ENCODE measurements around the gene HAUS1. TPM values are rescaled to one million over a fixed set of nuclear protein-coding genes. Genes with fewer than 3 reads are reported as not detected.

HAUS1 gene, protein sequence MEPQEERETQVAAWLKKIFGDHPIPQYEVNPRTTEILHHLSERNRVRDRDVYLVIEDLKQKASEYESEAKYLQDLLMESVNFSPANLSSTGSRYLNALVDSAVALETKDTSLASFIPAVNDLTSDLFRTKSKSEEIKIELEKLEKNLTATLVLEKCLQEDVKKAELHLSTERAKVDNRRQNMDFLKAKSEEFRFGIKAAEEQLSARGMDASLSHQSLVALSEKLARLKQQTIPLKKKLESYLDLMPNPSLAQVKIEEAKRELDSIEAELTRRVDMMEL
- 31.4 and 43.9 TPM in 2 replicates for total RNA-seq

DNA sequence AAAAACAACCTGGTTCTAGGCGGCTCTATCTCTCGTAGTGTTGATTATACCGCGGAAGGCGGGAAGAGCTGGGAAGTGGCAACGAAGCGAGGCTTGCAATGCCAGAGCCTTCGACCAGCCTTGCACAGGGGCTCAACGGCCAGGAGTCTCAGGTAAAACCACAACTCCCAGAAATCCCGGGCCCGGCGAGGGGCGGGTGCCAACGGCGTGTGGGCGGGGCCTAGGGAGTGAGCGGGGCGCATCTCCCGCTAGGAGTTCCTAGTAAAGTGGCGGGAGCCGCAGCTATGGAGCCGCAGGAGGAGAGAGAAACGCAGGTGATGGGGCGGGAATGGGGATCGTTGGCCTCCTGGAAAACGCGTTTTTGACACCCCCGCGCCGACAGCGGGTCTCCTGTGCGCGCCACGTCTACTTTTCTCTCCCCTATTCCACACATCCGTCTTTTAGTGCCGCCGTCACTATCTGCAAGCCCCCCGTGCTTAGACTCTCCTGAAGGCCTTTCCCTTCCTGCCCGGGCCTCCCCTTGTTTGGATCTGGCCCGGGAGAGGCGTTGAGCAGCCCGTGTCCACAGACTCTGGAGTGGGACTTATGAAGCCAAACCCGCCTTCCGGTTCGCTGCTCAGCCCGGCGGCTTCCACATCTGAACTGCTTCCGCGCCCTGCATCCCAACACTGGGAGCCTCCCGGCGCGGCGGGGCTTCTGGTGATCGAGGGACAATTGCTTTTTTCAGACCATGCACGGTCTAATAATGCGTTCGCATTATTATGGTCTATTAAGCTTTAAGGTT is at the start of gene HAUS1:
HAUS1 (plus strand) TSS at position 258 of the 784 bp plus-strand sequence; CDS start at position 285, 27 bp downstream.

DNA sequence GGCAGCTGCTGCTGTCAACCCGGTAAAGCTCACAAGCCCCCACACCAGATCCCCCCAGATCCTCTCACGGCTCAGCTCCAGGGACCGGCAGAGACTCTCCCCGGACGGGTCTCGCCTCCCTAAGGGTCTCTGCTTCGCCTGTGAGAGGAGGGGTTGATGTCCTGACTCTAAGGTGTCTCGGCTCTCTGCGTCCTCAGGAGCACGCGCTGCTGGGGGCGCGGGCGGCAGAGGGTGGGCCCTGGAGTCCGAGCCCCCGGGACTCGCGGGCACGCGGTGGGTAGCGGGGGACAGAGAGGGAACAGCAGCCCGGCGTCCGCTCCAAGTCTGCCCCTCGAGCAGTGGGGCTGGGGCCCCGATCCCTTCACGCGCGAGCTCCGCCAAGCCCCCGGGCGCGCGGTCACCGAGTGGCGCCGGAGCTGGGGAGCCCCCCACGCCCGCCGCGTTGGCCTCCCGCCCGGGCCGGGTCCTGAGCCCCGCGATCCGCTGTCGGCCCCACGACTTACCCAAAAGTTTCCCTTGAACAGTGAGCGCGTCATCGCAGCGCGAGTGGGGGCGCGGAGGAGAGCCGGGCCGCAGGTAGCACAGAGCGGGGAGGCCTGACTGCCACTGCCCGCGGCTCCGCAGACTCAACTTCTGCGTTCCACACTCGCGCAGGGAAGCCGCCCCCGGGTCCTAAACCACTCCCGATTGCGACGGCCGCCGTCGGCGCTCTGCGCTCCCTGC is 32.4 kb upstream of the HAUS1 start, which contains the start of gene PSTPIP2:
PSTPIP2 (minus strand) TSS at position 608 of the 723 bp plus-strand sequence; CDS start at position 536, 72 bp downstream.

DNA sequence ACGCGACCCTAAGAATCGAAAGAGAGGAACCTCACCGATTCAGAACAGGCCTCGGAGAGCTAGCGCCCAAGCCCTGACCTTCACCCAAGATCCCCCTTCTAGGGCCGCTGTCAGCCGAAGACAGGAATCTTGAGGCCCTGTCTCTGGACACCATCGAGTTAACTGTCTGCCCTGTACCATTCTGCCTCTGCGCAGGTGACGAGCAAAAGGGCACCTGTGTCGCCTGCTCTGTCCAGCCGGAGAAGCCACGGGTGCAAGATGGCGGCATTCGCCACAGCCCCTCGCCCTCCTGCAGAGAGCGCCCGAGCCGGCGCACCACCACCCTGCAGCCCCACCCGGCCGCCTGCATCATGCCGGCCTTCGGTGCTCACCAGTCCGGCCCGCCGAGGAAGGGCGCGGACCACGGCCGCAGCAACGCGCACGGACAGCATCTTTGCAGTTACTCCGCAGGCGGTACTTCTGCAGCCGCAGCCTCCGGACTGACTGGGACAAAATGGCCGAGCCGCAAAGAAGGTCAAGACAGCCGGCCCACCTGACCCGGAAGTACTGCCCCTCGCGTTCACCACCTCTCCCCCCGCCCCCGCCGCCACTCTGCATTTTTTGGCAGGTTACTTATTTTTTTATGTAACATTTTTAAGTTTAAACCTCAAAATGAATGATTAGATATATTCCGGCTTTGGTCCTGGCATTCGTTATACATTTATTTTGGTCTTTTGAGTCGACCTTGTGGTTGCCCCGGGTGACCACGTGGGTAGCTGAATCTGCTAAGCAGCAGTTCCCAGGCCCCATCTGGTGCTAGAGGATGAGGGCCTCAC is 6.2 kb upstream of the HAUS1 start, which contains the start of gene ATP5F1A:
ATP5F1A (minus strand) TSS at position 496 of the 815 bp plus-strand sequence; CDS start at position 431, 65 bp downstream.

Other genes starting within 250 kb of the HAUS1 start
- 10.2 and 36.0 TPM in 2 replicates for gene EPG5, start 137.1 kb upstream of the HAUS1 start, total RNA-seq
- 0.65 and 3.6 TPM in 2 replicates for gene PSTPIP2, start 32.1 kb upstream of the HAUS1 start, total RNA-seq
- gene ATP5F1A, start 6.1 kb upstream of the HAUS1 start, total RNA-seq: 536 and 650 TPM in 2 replicates

Data from bladder microvascular endothelial cell (primary cell).